HepG2 (cell line): Measurements from ENCODE around the gene PYGB. TPM values are rescaled to one million over a fixed set of nuclear protein-coding genes. Genes with fewer than 3 reads are reported as not detected.

Experiments used
- KDM4B ChIP-seq: sonication (generic); formaldehyde crosslinking; IDR thresholded peaks from 2 replicates; pipeline ENCODE4 v1.4.0; 2020; ENCODE audit warnings: missing genetic modification reagents
- KDM5B ChIP-seq: sonication (generic); formaldehyde crosslinking; IDR thresholded peaks from 2 replicates; pipeline ENCODE4 v1.4.0; 2020; ENCODE audit warnings: missing genetic modification reagents, mild to moderate bottlenecking, borderline replicate concordance
- MYC ChIP-seq: sonication (generic); formaldehyde crosslinking; IDR thresholded peaks from 2 replicates; pipeline ENCODE4 v1.9.0; 2021; ENCODE audit warnings: missing genetic modification reagents, borderline replicate concordance
- RBM39 ChIP-seq: fragments of 200-400 bp; formaldehyde crosslinking; IDR thresholded peaks from one replicate; pipeline ENCODE4 v1.6.1; 2018; ENCODE audit warnings: antibody characterized with exemption, mild to moderate bottlenecking, low read depth, low read length; ENCODE audit not compliant: poor library complexity, severe bottlenecking
- REL ChIP-seq: sonication (generic); formaldehyde crosslinking; conservative IDR thresholded peaks from 2 replicates; pipeline ENCODE4 v1.8.0; 2022; ENCODE audit warnings: mild to moderate bottlenecking, missing genetic modification reagents, moderate library complexity
- TARDBP ChIP-seq: sonication (generic); formaldehyde crosslinking; IDR thresholded peaks from 2 replicates; pipeline ENCODE4 v1.8.0; 2022; ENCODE audit warnings: mild to moderate bottlenecking, missing genetic modification reagents
- TBL1XR1 ChIP-seq: fragments of 150-350 bp; IDR thresholded peaks from 2 replicates; pipeline ENCODE4 v1.6.1; 2014; ENCODE audit warnings: borderline replicate concordance, low read length; ENCODE audit not compliant: partially characterized antibody
- ZNF234 ChIP-seq: sonication (generic); formaldehyde crosslinking; conservative IDR thresholded peaks from 2 replicates; pipeline ENCODE4 v1.5.1; 2020; ENCODE audit warnings: mild to moderate bottlenecking, missing genetic modification reagents
- ZNF263 ChIP-seq: sonication (generic); formaldehyde crosslinking; IDR thresholded peaks from 2 replicates; pipeline ENCODE4 v1.4.0; 2020; ENCODE audit warnings: missing genetic modification reagents
- polyA plus RNA-seq, 8 experiments: library from polyadenylated mRNA; depleted of rRNA in 3 of 8; stranded (reverse) in 7 of 8; unstranded in 1 of 8; fragments of >200 nt; fragmentation: Illumina TruSeq in 4 of 8; extraction: Trizol in 4 of 8; gene quantifications; 2 replicates each; pipeline versions ENCODE4 v1.2.1 to v1.2.3, GENCODE V29; 2011 to 2016; ENCODE audit warnings: low read depth in 4 of 8, missing spikeins in 1 of 8, mixed read lengths in 1 of 8; ENCODE audit not compliant: insufficient read depth in 1 of 8
- total RNA-seq, 5 experiments: library from RNA; depleted of rRNA; stranded (reverse); fragments of >200 nt; fragmentation: Illumina TruSeq; extraction: Trizol; gene quantifications; 2 replicates each; pipeline ENCODE4 v1.2.3, GENCODE V29; 2016; ENCODE audit warnings: low read depth in 1 of 5
- TF ChIP-seq, protein P1 (sequence below): sonication (generic); formaldehyde crosslinking; IDR thresholded peaks from 2 replicates; pipeline ENCODE4 v1.9.0; 2021; ENCODE audit warnings: mild to moderate bottlenecking, missing genetic modification reagents
- TF ChIP-seq, protein P2 (sequence below): sonication (generic); formaldehyde crosslinking; IDR thresholded peaks from 2 replicates; pipeline ENCODE4 v1.9.0; 2021; ENCODE audit warnings: missing genetic modification reagents, mild to moderate bottlenecking, borderline replicate concordance
- TF ChIP-seq, protein P3 (sequence below): sonication (generic); formaldehyde crosslinking; IDR thresholded peaks from 2 replicates; pipeline ENCODE4 v1.4.0; 2020; ENCODE audit warnings: missing genetic modification reagents, low read depth, mild to moderate bottlenecking, borderline replicate concordance
- TF ChIP-seq, protein P4 (sequence below): sonication (generic); formaldehyde crosslinking; IDR thresholded peaks from 2 replicates; pipeline ENCODE4 v1.4.0; 2020; ENCODE audit warnings: mild to moderate bottlenecking, missing genetic modification reagents
- TF ChIP-seq, protein P5 (sequence below): sonication (generic); formaldehyde crosslinking; IDR thresholded peaks from 2 replicates; pipeline ENCODE4 v1.9.0; 2022; ENCODE audit warnings: missing genetic modification reagents, mild to moderate bottlenecking, borderline replicate concordance

Gene PYGB
- total and polyA plus RNA-seq, 2 of the 13 experiments (the other 11 are each of a cell fraction or from before 2014, with no cell fraction given), result 24.2 to 86.3 TPM

DNA sequence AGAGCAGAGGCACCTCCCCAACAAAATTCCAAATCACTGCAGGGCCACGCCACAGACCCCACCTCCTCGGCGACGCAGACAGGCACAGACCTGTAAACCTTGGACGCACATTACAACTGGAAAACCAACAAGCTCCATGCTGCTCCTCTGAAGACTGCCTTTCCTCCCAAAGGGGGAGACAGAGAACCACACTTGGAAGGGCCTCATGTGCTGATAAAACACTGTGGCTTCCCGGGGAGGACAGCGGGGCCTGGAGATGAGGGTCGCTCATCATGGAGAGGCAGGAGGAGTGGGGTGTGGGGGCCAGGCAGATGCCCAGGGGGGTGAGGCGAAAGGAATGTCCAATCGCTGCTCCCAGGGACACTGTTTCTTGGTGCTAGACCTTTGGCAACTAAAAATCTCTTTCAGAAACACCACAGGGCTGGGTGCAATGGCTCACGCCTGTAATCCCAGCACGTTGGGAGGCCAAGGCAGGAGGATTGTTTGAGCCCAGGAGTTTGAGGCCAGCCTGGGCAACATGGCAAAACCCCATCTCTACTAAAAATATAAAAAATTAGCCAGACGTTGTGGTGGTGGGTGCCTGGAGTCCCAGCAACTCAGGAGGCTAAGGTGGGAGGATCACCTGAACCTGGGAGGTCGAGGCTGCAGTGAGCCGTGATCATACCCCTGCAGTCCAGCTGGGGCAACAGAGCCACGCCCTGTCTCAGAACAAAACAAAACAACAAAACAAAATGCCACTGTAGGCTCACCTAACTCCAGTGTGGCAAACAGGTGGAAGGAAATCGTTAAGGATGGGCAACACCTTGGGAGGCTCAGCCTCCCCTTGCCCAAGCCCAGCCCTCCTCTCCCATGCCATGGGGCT lies 88.9 kb downstream of the PYGB start (continued):
- TF ChIP-seq, protein P1, sequence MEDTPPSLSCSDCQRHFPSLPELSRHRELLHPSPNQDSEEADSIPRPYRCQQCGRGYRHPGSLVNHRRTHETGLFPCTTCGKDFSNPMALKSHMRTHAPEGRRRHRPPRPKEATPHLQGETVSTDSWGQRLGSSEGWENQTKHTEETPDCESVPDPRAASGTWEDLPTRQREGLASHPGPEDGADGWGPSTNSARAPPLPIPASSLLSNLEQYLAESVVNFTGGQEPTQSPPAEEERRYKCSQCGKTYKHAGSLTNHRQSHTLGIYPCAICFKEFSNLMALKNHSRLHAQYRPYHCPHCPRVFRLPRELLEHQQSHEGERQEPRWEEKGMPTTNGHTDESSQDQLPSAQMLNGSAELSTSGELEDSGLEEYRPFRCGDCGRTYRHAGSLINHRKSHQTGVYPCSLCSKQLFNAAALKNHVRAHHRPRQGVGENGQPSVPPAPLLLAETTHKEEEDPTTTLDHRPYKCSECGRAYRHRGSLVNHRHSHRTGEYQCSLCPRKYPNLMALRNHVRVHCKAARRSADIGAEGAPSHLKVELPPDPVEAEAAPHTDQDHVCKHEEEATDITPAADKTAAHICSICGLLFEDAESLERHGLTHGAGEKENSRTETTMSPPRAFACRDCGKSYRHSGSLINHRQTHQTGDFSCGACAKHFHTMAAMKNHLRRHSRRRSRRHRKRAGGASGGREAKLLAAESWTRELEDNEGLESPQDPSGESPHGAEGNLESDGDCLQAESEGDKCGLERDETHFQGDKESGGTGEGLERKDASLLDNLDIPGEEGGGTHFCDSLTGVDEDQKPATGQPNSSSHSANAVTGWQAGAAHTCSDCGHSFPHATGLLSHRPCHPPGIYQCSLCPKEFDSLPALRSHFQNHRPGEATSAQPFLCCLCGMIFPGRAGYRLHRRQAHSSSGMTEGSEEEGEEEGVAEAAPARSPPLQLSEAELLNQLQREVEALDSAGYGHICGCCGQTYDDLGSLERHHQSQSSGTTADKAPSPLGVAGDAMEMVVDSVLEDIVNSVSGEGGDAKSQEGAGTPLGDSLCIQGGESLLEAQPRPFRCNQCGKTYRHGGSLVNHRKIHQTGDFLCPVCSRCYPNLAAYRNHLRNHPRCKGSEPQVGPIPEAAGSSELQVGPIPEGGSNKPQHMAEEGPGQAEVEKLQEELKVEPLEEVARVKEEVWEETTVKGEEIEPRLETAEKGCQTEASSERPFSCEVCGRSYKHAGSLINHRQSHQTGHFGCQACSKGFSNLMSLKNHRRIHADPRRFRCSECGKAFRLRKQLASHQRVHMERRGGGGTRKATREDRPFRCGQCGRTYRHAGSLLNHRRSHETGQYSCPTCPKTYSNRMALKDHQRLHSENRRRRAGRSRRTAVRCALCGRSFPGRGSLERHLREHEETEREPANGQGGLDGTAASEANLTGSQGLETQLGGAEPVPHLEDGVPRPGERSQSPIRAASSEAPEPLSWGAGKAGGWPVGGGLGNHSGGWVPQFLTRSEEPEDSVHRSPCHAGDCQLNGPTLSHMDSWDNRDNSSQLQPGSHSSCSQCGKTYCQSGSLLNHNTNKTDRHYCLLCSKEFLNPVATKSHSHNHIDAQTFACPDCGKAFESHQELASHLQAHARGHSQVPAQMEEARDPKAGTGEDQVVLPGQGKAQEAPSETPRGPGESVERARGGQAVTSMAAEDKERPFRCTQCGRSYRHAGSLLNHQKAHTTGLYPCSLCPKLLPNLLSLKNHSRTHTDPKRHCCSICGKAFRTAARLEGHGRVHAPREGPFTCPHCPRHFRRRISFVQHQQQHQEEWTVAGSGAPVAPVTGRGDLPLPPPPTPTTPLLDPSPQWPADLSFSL (CRISPR knock-in tag), result no peak
- TF ChIP-seq ZNF263 (CRISPR knock-in tag), result peak; percentile 86
- TF ChIP-seq TBL1XR1, result no peak
- TF ChIP-seq, protein P2, sequence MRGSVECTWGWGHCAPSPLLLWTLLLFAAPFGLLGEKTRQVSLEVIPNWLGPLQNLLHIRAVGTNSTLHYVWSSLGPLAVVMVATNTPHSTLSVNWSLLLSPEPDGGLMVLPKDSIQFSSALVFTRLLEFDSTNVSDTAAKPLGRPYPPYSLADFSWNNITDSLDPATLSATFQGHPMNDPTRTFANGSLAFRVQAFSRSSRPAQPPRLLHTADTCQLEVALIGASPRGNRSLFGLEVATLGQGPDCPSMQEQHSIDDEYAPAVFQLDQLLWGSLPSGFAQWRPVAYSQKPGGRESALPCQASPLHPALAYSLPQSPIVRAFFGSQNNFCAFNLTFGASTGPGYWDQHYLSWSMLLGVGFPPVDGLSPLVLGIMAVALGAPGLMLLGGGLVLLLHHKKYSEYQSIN (CRISPR knock-in tag), result peak; percentile 45; the same call in 1 of the 2 replicates
- TF ChIP-seq REL (CRISPR knock-in tag), result no peak
- TF ChIP-seq ZNF234 (CRISPR knock-in tag), result no peak
- TF ChIP-seq, protein P3, sequence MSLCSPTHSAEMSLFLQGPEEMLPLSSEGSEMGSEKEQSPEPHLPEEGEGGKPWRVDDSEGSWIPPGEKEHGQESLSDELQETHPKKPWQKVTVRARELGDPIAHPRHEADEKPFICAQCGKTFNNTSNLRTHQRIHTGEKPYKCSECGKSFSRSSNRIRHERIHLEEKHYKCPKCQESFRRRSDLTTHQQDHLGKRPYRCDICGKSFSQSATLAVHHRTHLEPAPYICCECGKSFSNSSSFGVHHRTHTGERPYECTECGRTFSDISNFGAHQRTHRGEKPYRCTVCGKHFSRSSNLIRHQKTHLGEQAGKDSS (CRISPR knock-in tag), result no peak
- peak; percentile 60; the same call in 1 of the 2 replicates for TF ChIP-seq TARDBP (CRISPR knock-in tag)
- TF ChIP-seq, protein P4, sequence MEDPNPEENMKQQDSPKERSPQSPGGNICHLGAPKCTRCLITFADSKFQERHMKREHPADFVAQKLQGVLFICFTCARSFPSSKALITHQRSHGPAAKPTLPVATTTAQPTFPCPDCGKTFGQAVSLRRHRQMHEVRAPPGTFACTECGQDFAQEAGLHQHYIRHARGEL (CRISPR knock-in tag), result peak; percentile 85; the same call in 1 of the 2 replicates
- peak; percentile 49; the same call in 1 of the 2 replicates for TF ChIP-seq MYC (CRISPR knock-in tag)
- TF ChIP-seq KDM5B (CRISPR knock-in tag), result peak; percentile 50; the same call in 1 of the 2 replicates
- TF ChIP-seq KDM4B (CRISPR knock-in tag), result no peak
- TF ChIP-seq, protein P5, sequence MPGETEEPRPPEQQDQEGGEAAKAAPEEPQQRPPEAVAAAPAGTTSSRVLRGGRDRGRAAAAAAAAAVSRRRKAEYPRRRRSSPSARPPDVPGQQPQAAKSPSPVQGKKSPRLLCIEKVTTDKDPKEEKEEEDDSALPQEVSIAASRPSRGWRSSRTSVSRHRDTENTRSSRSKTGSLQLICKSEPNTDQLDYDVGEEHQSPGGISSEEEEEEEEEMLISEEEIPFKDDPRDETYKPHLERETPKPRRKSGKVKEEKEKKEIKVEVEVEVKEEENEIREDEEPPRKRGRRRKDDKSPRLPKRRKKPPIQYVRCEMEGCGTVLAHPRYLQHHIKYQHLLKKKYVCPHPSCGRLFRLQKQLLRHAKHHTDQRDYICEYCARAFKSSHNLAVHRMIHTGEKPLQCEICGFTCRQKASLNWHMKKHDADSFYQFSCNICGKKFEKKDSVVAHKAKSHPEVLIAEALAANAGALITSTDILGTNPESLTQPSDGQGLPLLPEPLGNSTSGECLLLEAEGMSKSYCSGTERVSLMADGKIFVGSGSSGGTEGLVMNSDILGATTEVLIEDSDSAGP, result peak; percentile 34; the same call in 1 of the 2 replicates
- no peak for TF ChIP-seq RBM39
